ENCODE data around the gene BLACAT1.

The BLACAT1 gene

GRCh38 chr1:205456868-205457745 is 1.3 kb upstream of the BLACAT1 start:
- no peak for DNase-seq (ENCODE audit: low read depth, low spot score)

- no peak for DNase-seq (ENCODE audit: low read depth, low spot score)
Measured at GRCh38 chr1:205456383-205456867, 580 bp upstream of the BLACAT1 start.

- no peak for DNase-seq (ENCODE audit: low read depth, low spot score)
Measured at GRCh38 chr1:205454903-205455335, 926 bp downstream of the BLACAT1 start.

GRCh38 chr1:205453466-205453865 is 2.4 kb downstream of the BLACAT1 start:
- no peak for DNase-seq (ENCODE audit: low read depth, low spot score)

- DNase-seq (ENCODE audit: low read depth, low spot score) = no peak
Measured at GRCh38 chr1:205452933-205453332, 2.9 kb downstream of the BLACAT1 start.

- DNase-seq (ENCODE audit: low read depth, low spot score) = no peak
Measured at GRCh38 chr1:205452364-205452763, 3.5 kb downstream of the BLACAT1 start.

- DNase-seq (ENCODE audit: low read depth, low spot score) = no peak
Measured at GRCh38 chr1:205451759-205452164, 4.1 kb downstream of the BLACAT1 start.

- no peak for DNase-seq (ENCODE audit: low read depth, low spot score)
Measured at GRCh38 chr1:205451202-205451601, 4.6 kb downstream of the BLACAT1 start.

- no peak for DNase-seq (ENCODE audit: low read depth, low spot score)
Measured at GRCh38 chr1:205450448-205450847, 5.4 kb downstream of the BLACAT1 start.

- DNase-seq (ENCODE audit: low read depth, low spot score) = no peak
Measured at GRCh38 chr1:205449750-205450443, 5.9 kb downstream of the BLACAT1 start.

GRCh38 chr1:205449254-205449749 is 6.5 kb downstream of the BLACAT1 start:
- no peak for DNase-seq (ENCODE audit: low read depth, low spot score)

- no peak for DNase-seq (ENCODE audit: low read depth, low spot score)
Measured at GRCh38 chr1:205448540-205449253, 7.1 kb downstream of the BLACAT1 start.

- DNase-seq (ENCODE audit: low read depth, low spot score) = no peak
Measured at GRCh38 chr1:205447457-205448341, 8.1 kb downstream of the BLACAT1 start.

GRCh38 chr1:205446828-205447227 is 9.0 kb downstream of the BLACAT1 start:
- no peak for DNase-seq (ENCODE audit: low read depth, low spot score)

GRCh38 chr1:205445646-205445935 is 10.3 kb downstream of the BLACAT1 start:
- no peak for DNase-seq (ENCODE audit: low read depth, low spot score)

GRCh38 chr1:205444931-205445645 is 10.8 kb downstream of the BLACAT1 start:
- DNase-seq (ENCODE audit: low read depth, low spot score) = no peak

- no peak for DNase-seq (ENCODE audit: low read depth, low spot score)
Measured at GRCh38 chr1:205444300-205444930, 11.4 kb downstream of the BLACAT1 start.

- no peak for DNase-seq (ENCODE audit: low read depth, low spot score)
Measured at GRCh38 chr1:205443585-205444299, 12.1 kb downstream of the BLACAT1 start.

GRCh38 chr1:205442051-205442725 is 13.7 kb downstream of the BLACAT1 start:
- DNase-seq (ENCODE audit: low read depth, low spot score) = no peak
